MM.1S (cell line): Measurements from ENCODE around the gene TSPAN9.

Experiments
- DNase-seq: peaks from one replicate; pipeline ENCODE4 v3.0.0-alpha.2; 2015
- H2AFZ ChIP-seq: fragments of 300-600 bp; sonication (generic); 2 replicates; pipeline ENCODE4 v1.6.0; 2016; ENCODE audit warnings: antibody characterized with exemption, low read length
- H3F3A ChIP-seq: fragments of 300-600 bp; sonication (generic); 2 replicates; pipeline ENCODE4 v1.6.1; 2016; ENCODE audit warnings: mild to moderate bottlenecking, antibody characterized with exemption, low read length, moderate library complexity, mixed read lengths; ENCODE audit not compliant: insufficient read depth
- H3K27ac ChIP-seq: fragments of 300-600 bp; sonication (generic); 2 replicates; pipeline ENCODE4 v1.5.1; 2016; ENCODE audit warnings: mild to moderate bottlenecking, low read length
- H3K27me3 ChIP-seq: fragments of 300-600 bp; sonication (generic); replicated peaks from 2 replicates; pipeline ENCODE4 v1.6.0; 2016; ENCODE audit warnings: low read length; ENCODE audit not compliant: insufficient read depth
- H3K36me3 ChIP-seq: fragments of 300-600 bp; sonication (generic); replicated peaks from 2 replicates; pipeline ENCODE4 v1.6.1; 2016; ENCODE audit warnings: mild to moderate bottlenecking, low read length, mixed read lengths; ENCODE audit not compliant: insufficient read depth
- H3K4me1 ChIP-seq: fragments of 300-600 bp; sonication (generic); 2 replicates; pipeline ENCODE4 v1.6.1; 2016; ENCODE audit warnings: low read length, mixed read lengths
- H3K4me2 ChIP-seq: fragments of 300-600 bp; sonication (generic); 2 replicates; pipeline ENCODE4 v1.6.0; 2016; ENCODE audit warnings: low read depth, low read length
- H3K4me3 ChIP-seq: fragments of 300-600 bp; sonication (generic); 2 replicates; pipeline ENCODE4 v1.5.1; 2016; ENCODE audit warnings: low read length, mixed read lengths
- H3K79me2 ChIP-seq: fragments of 300-600 bp; sonication (generic); 2 replicates; pipeline ENCODE4 v1.6.1; 2016; ENCODE audit warnings: mixed run types, low read length, mixed read lengths
- H3K9ac ChIP-seq: fragments of 300-600 bp; sonication (generic); 2 replicates; pipeline ENCODE4 v1.6.1; 2016; ENCODE audit warnings: low read length, mixed read lengths
- H3K9me2 ChIP-seq: fragments of 300-600 bp; sonication (generic); replicated peaks from 2 replicates; pipeline ENCODE4 v1.6.1; 2016; ENCODE audit warnings: mild to moderate bottlenecking, low read length, mixed read lengths; ENCODE audit not compliant: insufficient read depth
- H3K9me3 ChIP-seq: fragments of 300-600 bp; sonication (generic); replicated peaks from 2 replicates; pipeline ENCODE4 v1.6.1; 2016; ENCODE audit warnings: mild to moderate bottlenecking, low read length, mixed read lengths; ENCODE audit not compliant: insufficient read depth
- H4K20me1 ChIP-seq: fragments of 300-600 bp; sonication (generic); 2 replicates; pipeline ENCODE4 v1.6.1; 2016; ENCODE audit warnings: mild to moderate bottlenecking, low read length, moderate library complexity, mixed read lengths; ENCODE audit not compliant: insufficient read depth
- CTCF ChIP-seq: fragments of 300-600 bp; sonication (generic); IDR thresholded peaks from 2 replicates; pipeline ENCODE4 v1.5.1; 2016; ENCODE audit warnings: antibody characterized with exemption, low read length, mixed read lengths
- EZH2 ChIP-seq: fragments of 300-600 bp; sonication (generic); optimal IDR thresholded peaks from 2 replicates; pipeline ENCODE3; 2017; ENCODE audit warnings: low read depth, mild to moderate bottlenecking, antibody characterized with exemption, low read length, mixed read lengths
- EZH2phosphoT487 ChIP-seq: fragments of 300-600 bp; sonication (generic); IDR thresholded peaks from 2 replicates; pipeline ENCODE4 v1.6.1; 2018; ENCODE audit warnings: antibody characterized with exemption, low read length

Gene TSPAN9

GRCh38 chr12:3333991-3334391 is 256.8 kb downstream of the TSPAN9 start:
- Histone ChIP-seq H3K4me3 (no peak overlapping the region), H4K20me1 (no peaks in the 10 kb centered on the region), H3K4me1 (no peaks in the 10 kb centered on the region), H3K27me3 (peaks cover 94% of the 10 kb centered on the region), H3K4me2 (no peak overlapping the region), H3K9ac (no peak overlapping the region), H3K79me2 (no peaks in the 10 kb centered on the region), H3F3A (no peaks in the 10 kb centered on the region), H2AFZ (no peak overlapping the region), H3K27ac (no peak overlapping the region), H3K9me2 (no peaks in the 10 kb centered on the region), H3K36me3 (no peaks in the 10 kb centered on the region), H3K9me3 (no peaks in the 10 kb centered on the region)
- DNase-seq, result no peak
- TF ChIP-seq EZH2 (no peak), CTCF (no peak), EZH2phosphoT487 (no peak)

DNA sequence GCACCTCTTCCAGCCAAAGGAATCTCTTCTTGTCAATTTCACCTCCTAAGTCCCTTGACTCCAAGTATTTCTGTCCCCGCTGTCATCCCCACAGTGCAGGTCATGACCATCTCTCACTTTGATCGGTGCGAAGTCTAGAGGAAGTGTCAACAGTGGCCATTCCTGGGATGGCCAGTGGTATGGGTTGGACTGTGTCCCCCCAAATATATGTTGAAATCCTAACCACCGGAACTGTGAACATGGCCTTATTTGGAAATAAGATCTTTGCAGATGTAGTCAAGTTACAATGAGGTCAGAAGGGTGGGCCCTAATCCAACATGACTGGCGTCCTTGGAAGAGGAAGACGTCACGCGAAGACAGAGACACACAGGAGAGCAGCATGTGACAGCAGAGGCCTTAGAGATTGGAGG is 257.9 kb downstream of the TSPAN9 start:
- no peaks in the 10 kb centered on the region for H3K36me3 ChIP-seq
- H3K9me3 ChIP-seq, result no peaks in the 10 kb centered on the region
- no peak overlapping the region for H3K4me3 ChIP-seq
- H3F3A ChIP-seq, result no peaks in the 10 kb centered on the region
- H3K27ac ChIP-seq, result no peak overlapping the region
- no peak overlapping the region for H3K9ac ChIP-seq
- H3K9me2 ChIP-seq, result no peaks in the 10 kb centered on the region
- no peak for DNase-seq
- TF ChIP-seq EZH2, result no peak
- no peak for TF ChIP-seq CTCF
- no peak for TF ChIP-seq EZH2phosphoT487
- H2AFZ ChIP-seq, result no peak overlapping the region
- no peak overlapping the region for H3K4me2 ChIP-seq
- no peaks in the 10 kb centered on the region for H3K79me2 ChIP-seq
- peaks cover 91% of the 10 kb centered on the region for H3K27me3 ChIP-seq
- H4K20me1 ChIP-seq, result no peaks in the 10 kb centered on the region
- H3K4me1 ChIP-seq, result no peaks in the 10 kb centered on the region
